Esophagus mucosa (tissue), 1 donor: Measurements from ENCODE around the gene OSTM1. TPM values are rescaled to one million over a fixed set of nuclear protein-coding genes. Genes with fewer than 3 reads are reported as not detected.
A peak's percentile ranks its signal among the peaks of the same experiment; 100 is the strongest.

Experiments used
- ATAC-seq: fragments of 200-7000 bp; cut with Tn5 transposase; one replicate; pipeline ENCODE4 v1.9.1; 2020
- total RNA-seq: library from RNA; stranded (reverse); gene quantifications from one replicate; pipeline ENCODE4 v1.2.4, GENCODE V29; 2023
- donor health status: DM: yes; HTN: yes; CAD: no.

OSTM1 gene
- 12.8 TPM for total RNA-seq

GRCh38 chr6:108074359-108075144 lies at the start of gene OSTM1:
TSS of gene OSTM1 (minus strand) at chr6:108074741. CDS start at chr6:108074651, 90 bp downstream.
- ATAC-seq, result peak; percentile 99

DNA sequence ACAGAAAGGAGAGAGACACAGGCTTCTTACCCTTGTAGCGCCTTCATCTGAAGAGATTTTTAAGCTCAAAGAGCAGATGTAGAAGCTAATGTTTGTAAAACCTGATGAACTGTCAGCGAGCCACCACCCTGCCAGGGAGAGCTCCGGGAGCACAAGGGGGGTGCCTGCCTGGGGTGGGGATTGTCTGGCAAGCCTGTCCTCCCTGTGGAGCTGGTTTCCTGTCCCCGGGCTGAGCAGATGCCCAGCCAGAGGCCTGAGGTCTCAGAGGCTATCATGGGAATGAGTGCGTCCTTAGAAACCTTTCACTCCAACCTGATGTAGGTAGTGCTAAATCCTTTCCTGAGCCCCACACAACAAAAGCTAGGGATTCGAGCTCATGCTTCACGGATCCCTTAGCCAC lies 49.4 kb upstream of the OSTM1 start:
- ATAC-seq, result no peak

- no peak for ATAC-seq
These were observed 49.0 kb upstream of the OSTM1 start for GRCh38 chr6:108123481-108123929.

DNA sequence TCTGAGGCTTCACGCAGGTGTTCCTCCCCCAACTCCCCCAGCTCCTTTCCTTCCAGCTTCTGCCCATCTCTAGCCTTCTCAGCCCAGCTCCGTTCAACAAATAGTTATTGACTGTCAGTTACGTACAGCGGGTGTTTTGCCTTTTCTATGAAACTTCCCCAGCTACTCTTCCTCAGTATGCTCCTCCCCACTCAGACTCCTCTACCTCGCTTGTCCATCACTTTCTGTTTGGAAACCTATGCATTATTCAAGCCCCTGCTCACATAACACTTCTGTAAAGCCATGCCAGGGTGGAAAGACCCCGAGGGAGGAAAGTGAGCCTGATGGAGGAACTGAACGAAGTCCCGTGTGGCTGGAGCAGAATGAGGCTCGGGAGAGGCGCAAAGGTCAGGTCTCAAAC lies 47.1 kb upstream of the OSTM1 start:
- no peak for ATAC-seq

GRCh38 chr6:108120311-108120710 lies 45.8 kb upstream of the OSTM1 start:
- ATAC-seq, result no peak

DNA sequence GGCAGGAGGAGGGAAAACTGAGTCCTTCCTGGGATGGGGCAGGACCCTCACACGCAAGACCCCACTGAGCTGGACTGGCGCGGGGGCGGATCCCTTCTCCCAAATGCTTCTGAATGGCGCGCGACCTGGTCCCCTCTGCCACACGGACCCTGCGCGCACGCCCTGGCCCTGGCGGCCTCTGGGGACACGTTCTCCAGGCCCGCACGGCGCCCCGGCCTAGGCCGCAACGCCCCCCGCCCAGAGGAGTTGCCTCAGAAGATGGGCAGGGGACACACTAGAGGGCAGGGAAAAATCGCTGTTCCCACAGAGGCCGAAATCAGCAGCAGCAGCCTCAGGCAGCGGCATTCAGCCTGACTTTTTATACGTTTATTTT lies 45.2 kb upstream of the OSTM1 start:
- no peak for ATAC-seq

DNA sequence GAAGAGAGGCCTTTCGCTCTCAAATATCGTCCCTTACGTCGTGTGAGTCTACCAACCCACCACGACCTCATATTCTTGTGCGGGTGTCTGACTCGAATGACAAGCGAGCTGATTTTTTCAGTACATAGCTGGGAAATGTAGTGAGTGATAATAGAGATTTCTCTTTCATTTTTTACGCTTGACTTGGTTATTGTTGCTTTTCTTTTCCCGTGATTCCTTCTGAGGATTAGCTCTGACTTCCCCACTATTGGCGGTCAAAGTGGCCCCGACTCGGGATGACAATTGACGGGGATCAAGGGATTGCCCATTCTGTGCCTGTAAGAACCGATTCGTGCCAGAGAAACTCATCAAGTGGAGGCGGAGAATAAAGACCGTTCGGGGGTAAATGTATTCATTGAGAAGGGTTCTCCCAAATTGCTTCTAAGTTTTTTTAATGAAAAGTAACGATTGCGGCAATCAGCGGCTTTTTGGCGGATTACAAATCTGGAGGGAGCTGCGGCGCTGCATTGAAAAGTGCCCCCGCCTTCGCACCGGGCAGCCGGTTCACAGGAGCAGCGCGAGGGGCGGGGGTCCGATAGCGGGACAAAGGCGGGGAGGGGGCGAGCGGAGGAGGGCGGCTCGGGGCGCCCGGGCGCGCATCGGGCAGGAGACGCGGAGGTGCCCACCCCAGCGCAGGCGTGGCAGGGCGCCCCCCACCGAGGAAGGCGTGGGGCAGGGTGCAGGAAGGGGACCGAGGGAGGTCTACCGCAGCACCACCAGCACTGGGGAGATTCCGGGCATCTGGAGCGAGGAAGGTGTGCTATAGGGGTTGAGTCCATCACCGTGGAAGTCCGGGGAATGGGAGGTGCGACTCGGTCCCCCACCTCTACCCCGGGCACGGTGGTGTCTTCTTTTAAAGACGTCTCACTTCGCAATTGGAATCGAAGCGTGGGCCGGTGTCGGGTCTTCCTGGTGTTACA lies 44.5 kb upstream of the OSTM1 start:
- ATAC-seq, result no peak

- ATAC-seq, result no peak
These were observed 43.8 kb upstream of the OSTM1 start for GRCh38 chr6:108118359-108118724.

- peak; percentile 27 for ATAC-seq
These were observed 43.2 kb upstream of the OSTM1 start for GRCh38 chr6:108117427-108118358.

- ATAC-seq, result no peak
These were observed 42.2 kb upstream of the OSTM1 start for GRCh38 chr6:108116546-108117426.

GRCh38 chr6:108115598-108116058 lies 41.1 kb upstream of the OSTM1 start:
- ATAC-seq, result peak; percentile 30

GRCh38 chr6:108114841-108115597 lies 40.5 kb upstream of the OSTM1 start:
- ATAC-seq, result peak; percentile 26

DNA sequence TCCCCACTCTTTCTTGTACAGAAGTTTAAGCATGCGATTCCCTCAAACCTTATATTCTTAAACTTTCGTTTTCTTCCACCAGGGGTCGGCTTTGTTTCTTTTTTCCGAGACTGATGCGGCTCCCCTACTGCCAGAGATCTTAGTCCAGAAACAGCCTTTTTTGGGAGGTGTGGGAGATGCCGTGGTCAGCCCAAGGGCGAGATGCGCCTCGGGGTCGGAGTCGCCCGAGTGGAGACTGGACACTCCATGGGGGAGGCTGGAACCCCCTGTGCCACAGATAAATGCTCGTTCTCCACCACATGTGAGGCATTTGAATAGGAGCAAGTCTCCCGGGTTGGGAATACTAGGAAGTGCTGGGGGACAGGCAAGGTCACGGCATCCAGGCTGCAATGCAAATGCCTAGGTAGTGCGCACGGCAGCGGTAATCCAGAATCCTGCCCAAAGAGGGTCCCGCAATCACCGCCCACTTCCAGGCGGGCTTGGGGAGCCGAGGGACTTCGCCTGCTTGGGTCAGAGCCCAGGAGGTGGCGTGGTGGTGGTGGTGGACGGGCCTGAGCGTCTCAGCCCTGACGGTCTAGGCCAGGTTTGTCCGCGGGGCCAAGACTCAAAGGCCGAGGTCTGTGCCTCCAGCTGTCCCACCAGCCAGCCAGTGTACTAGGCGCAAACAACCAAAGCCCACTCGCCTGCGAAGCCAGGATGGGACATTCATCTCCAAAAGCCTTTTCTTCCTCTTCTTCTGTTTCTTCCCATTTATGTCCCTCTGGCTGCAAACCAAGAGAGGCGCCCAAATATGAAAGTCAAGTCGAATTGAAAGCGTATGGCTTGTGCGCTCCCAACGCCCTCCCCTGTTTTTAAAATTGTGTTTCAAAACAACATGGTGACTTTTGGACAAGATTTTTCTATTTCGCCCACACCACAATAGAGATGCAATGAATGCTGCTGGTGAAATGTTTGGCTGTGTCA lies 39.3 kb upstream of the OSTM1 start:
- peak; percentile 8 for ATAC-seq

DNA sequence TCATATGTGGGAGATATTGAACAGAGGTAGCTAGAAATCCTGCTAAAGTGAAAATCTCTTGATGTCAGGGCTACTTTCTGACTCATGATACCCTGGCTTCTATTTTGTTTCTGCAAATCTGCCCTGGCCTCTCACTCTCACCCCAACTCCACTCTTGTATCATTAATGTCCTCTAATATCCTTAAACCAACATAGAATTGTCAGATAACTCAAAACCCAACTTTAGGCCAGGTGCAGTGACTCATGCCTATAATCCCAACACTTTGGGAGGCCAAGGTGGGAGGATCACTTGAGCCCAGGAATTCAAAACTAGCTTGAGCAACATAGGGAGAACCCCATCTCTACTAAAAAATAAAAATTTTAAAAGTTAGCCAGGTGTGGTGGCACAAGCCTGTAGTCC lies 33.8 kb upstream of the OSTM1 start:
- peak; percentile 17 for ATAC-seq

DNA sequence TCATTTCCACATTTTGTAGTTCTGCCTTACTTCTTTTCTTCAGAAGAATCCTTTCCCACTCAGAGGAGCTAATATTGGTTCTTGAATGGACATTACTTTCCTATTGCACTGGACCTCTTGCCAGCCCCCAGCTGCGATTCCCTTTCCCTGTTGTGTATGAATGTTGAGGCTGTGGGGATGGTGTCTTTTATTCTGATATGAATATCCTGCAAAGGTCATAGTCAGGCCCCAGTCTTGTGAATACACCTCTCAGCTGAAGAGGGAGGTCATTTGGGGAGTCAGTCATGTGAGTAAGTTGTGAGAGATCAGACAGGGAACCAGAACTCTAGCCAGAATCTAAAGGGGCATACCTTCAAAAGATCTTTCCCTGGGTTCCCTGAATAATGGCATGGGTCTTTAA lies 32.6 kb upstream of the OSTM1 start:
- no peak for ATAC-seq

- no peak for ATAC-seq
These were observed 32.2 kb upstream of the OSTM1 start for GRCh38 chr6:108106694-108107093.

DNA sequence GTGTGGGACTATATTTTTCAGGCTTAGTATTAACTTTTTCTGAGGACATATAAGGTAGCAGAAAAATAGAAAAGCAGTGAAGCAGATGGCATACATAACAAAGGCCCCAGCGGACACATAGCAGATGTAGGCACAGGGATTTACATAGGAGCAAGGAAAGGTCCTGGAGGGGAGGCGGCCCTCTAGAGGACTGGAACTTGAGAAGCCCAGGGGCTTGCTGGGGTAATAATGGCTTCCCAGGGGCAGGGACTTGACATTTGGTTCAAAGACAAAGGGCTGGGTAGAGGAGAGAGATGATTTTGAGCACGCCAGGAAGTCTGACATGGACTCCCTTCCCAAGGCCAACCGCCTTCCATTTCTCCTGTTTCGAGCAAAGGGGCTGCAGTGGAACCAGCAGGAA lies 31.7 kb upstream of the OSTM1 start:
- ATAC-seq, result no peak

DNA sequence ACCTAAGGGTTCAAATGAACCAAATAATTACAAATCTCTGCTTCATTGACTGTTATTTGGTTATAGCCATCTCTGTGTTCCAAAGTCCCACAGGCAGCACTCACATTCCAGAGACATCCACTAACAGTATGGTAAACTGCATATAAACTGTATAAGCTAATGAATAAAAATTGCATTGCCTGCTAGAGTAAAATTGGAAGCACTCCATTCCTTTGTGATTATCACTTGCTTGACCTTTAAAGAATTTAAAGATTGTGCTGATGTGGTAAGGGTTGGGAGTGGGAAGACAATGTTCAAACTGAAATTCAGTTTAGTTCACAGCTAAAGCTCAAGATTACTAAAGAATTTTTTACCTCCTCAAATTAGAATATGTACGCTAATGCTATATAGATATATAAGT lies 31.0 kb upstream of the OSTM1 start:
- ATAC-seq, result no peak

DNA sequence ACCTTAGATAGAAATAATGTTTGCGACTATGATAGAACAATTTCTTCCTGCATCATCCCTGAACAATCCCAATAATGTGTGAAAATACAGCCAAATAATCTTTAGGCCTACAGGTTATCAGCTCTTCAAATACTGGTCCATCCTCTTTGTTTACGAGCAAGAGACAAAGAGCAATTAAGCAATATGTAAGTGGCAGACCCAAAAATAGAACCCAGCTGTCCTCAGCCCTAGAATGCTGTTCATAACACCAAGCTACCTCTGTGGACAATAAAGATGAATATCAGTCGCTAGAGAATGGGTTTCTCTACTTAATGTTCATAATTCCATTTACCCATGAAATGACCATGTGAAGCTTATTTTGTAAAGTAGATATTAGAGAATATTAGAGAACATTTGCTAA lies 28.4 kb upstream of the OSTM1 start:
- ATAC-seq, result no peak
